H1 (cell line): ENCODE measurements around the gene MYOM1. TPM values are rescaled to one million over a fixed set of nuclear protein-coding genes. Genes with fewer than 3 reads are reported as not detected.

ENCODE experiments used
- CTCF ChIA-PET: fragments of 300-600 bp; sonication (Branson Sonifier 250); formaldehyde crosslinking; loops from one replicate; lab custom pipeline; 2021; ENCODE audit not compliant: partially characterized antibody; lab: Charles Lee
- POLR2A ChIA-PET: fragments of 300-600 bp; sonication (Branson Sonifier 250); formaldehyde crosslinking; loops from one replicate; lab custom pipeline; 2021; ENCODE audit warnings: inconsistent platforms; ENCODE audit not compliant: partially characterized antibody; lab: Charles Lee
- DNase-seq, 2 experiments: peaks; one replicate each; pipeline versions ENCODE4 v3.0.0 to v3.0.0-alpha.2; 2010 to 2022; ENCODE audit warnings: low spot score in 2 of 2, low read depth in 1 of 2, mixed read lengths in 1 of 2
- FAIRE-seq: peaks from 2 replicates; lab custom pipeline; 2011; peaks lifted over from hg19 to GRCh38; lab: Jason Lieb, UNC
- H2AFZ ChIP-seq: 2 replicates; pipeline ENCODE4 v1.8.1; 2012; ENCODE audit warnings: low read length, inconsistent platforms
- H2AK5ac ChIP-seq: 2 replicates; pipeline ENCODE4 v1.6.1; 2013; ENCODE audit warnings: low read depth, low read length
- H2BK120ac ChIP-seq: replicated peaks from 2 replicates; pipeline ENCODE3; 2013; ENCODE audit warnings: low read depth, low read length, inconsistent platforms
- H2BK12ac ChIP-seq: 2 replicates; pipeline ENCODE4 v1.6.1; 2013; ENCODE audit warnings: low read depth, low read length
- H2BK15ac ChIP-seq: 2 replicates; pipeline ENCODE4 v1.6.1; 2013; ENCODE audit warnings: low read length
- H2BK20ac ChIP-seq: 2 replicates; pipeline ENCODE4 v1.6.1; 2013; ENCODE audit warnings: low read length
- H2BK5ac ChIP-seq: 2 replicates; pipeline ENCODE4 v1.6.1; 2013; ENCODE audit warnings: low read depth, low read length
- H3K14ac ChIP-seq: 2 replicates; pipeline ENCODE4 v1.6.1; 2013; ENCODE audit warnings: inconsistent platforms; ENCODE audit not compliant: insufficient read length
- H3K18ac ChIP-seq: 2 replicates; pipeline ENCODE4 v1.6.1; 2013; ENCODE audit warnings: low read length; ENCODE audit errors: extremely low read depth
- H3K23ac ChIP-seq: 2 replicates; pipeline ENCODE4 v1.6.1; 2013; ENCODE audit warnings: inconsistent platforms; ENCODE audit not compliant: insufficient read length
- H3K23me2 ChIP-seq: 2 replicates; pipeline ENCODE4 v1.6.1; 2013; ENCODE audit warnings: low read depth, low read length
- H3K27ac ChIP-seq: 2 replicates; pipeline ENCODE4 v1.6.1; 2011; ENCODE audit warnings: low read depth, low read length, inconsistent platforms
- H3K27me3 ChIP-seq, 4 experiments: replicated peaks in 1 of 4; 1 replicate in 1 of 4; 2 replicates in 3 of 4; pipeline versions ENCODE4 v1.6.1 to v1.8.1; 2011 to 2013; ENCODE audit warnings: low read length in 3 of 4, mild to moderate bottlenecking in 3 of 4, inconsistent platforms in 2 of 4, mixed read lengths in 2 of 4, moderate library complexity in 1 of 4; ENCODE audit not compliant: control insufficient read depth in 3 of 4, insufficient read depth in 3 of 4; ENCODE audit errors: extremely low read depth in 1 of 4
- H3K36me3 ChIP-seq, 4 experiments: 2 replicates each; pipeline versions ENCODE4 v1.6.1 to v1.8.1; 2011 to 2013; ENCODE audit warnings: mild to moderate bottlenecking in 4 of 4, low read length in 3 of 4, moderate library complexity in 2 of 4, control low read depth in 1 of 4, inconsistent platforms in 1 of 4; ENCODE audit not compliant: insufficient read depth in 4 of 4, control insufficient read depth in 2 of 4
- H3K4ac ChIP-seq: replicated peaks from 2 replicates; pipeline ENCODE3; 2013; ENCODE audit warnings: low read length, low read depth, mixed read lengths, inconsistent platforms; ENCODE audit not compliant: insufficient read length
- H3K4me1 ChIP-seq, 4 experiments: replicated peaks in 1 of 4; 1 replicate in 1 of 4; 2 replicates in 3 of 4; pipeline versions ENCODE4 v1.6.1 to v1.8.1; 2011 to 2013; ENCODE audit warnings: low read length in 3 of 4, inconsistent platforms in 2 of 4, mixed read lengths in 1 of 4; ENCODE audit not compliant: insufficient read depth in 4 of 4, control insufficient read depth in 3 of 4
- H3K4me2 ChIP-seq, 2 experiments: 2 replicates each; pipeline versions ENCODE4 v1.6.1 to v1.8.1; 2011 to 2013; ENCODE audit warnings: low read depth in 2 of 2, low read length in 2 of 2, control low read depth in 1 of 2, inconsistent platforms in 1 of 2, mild to moderate bottlenecking in 1 of 2; ENCODE audit not compliant: insufficient read depth in 1 of 2
- H3K4me3 ChIP-seq, 4 experiments: fragments of 200-600, 300-600 bp in 1 of 4; sonication (generic), shearing (Covaris generic), sonication (Bioruptor Twin) in 1 of 4; 2 replicates each; pipeline versions ENCODE4 v1.5.1 to v1.8.1; 2011 to 2016; ENCODE audit warnings: low read length in 4 of 4, low read depth in 3 of 4, control low read depth in 2 of 4, inconsistent platforms in 2 of 4, mild to moderate bottlenecking in 2 of 4, mixed read lengths in 1 of 4, moderate library complexity in 1 of 4; ENCODE audit not compliant: insufficient read depth in 2 of 4; ENCODE audit errors: extremely low read depth in 1 of 4
- H3K56ac ChIP-seq: replicated peaks from 2 replicates; pipeline ENCODE3; 2013; ENCODE audit warnings: low read depth, mild to moderate bottlenecking, mixed read lengths, low read length, inconsistent platforms; ENCODE audit not compliant: insufficient read length
- H3K79me1 ChIP-seq: 2 replicates; pipeline ENCODE4 v1.6.1; 2013; ENCODE audit warnings: low read depth, low read length, control low read depth
- H3K79me2 ChIP-seq, 2 experiments: 2 replicates each; pipeline versions ENCODE4 v1.6.1 to v1.8.1; 2012 to 2013; ENCODE audit warnings: low read length in 2 of 2, mild to moderate bottlenecking in 2 of 2, inconsistent platforms in 1 of 2; ENCODE audit not compliant: insufficient read depth in 2 of 2, control insufficient read depth in 1 of 2
- H3K9ac ChIP-seq, 4 experiments: replicated peaks in 1 of 4; 1 replicate in 1 of 4; 2 replicates in 3 of 4; pipeline versions ENCODE4 v1.6.1 to v1.8.1; 2011 to 2013; ENCODE audit warnings: low read depth in 3 of 4, low read length in 3 of 4, control low read depth in 2 of 4, mild to moderate bottlenecking in 2 of 4, moderate library complexity in 2 of 4, inconsistent platforms in 1 of 4; ENCODE audit errors: extremely low read depth in 1 of 4
- H3K9me3 ChIP-seq, 2 experiments: 2 replicates each; pipeline versions ENCODE4 v1.6.1 to v1.8.1; 2012 to 2013; ENCODE audit warnings: mild to moderate bottlenecking in 2 of 2, moderate library complexity in 2 of 2, control low read depth in 1 of 2, inconsistent platforms in 1 of 2, low read depth in 1 of 2, low read length in 1 of 2, mixed read lengths in 1 of 2; ENCODE audit not compliant: insufficient read depth in 2 of 2
- H4K20me1 ChIP-seq, 2 experiments: replicated peaks in 1 of 2; 2 replicates each; pipeline versions ENCODE3 to v1.8.1; 2011 to 2013; ENCODE audit warnings: inconsistent platforms in 2 of 2, low read length in 2 of 2, mild to moderate bottlenecking in 1 of 2; ENCODE audit not compliant: insufficient read depth in 2 of 2, control insufficient read depth in 1 of 2
- H4K5ac ChIP-seq: 2 replicates; pipeline ENCODE4 v1.6.1; 2013; ENCODE audit warnings: low read length, low read depth, mixed read lengths, inconsistent platforms; ENCODE audit not compliant: insufficient read length
- H4K8ac ChIP-seq: 2 replicates; pipeline ENCODE4 v1.8.0; 2013; ENCODE audit warnings: mild to moderate bottlenecking, moderate library complexity, low read length, inconsistent platforms; ENCODE audit not compliant: insufficient read depth; ENCODE audit errors: extremely low read depth
- H4K91ac ChIP-seq: replicated peaks from 2 replicates; pipeline ENCODE3; 2013; ENCODE audit warnings: low read length, mixed read lengths, inconsistent platforms; ENCODE audit not compliant: insufficient read length
- ATF3 ChIP-seq: IDR thresholded peaks from 2 replicates; pipeline ENCODE4 v1.6.1; 2011; ENCODE audit warnings: low read depth, mild to moderate bottlenecking, low read length; ENCODE audit not compliant: insufficient read depth
- CBX8 ChIP-seq: fragments of 300-800, 300-1000 bp; sonication (generic); IDR thresholded peaks from 2 replicates; pipeline ENCODE4 v1.7.1; 2016; ENCODE audit warnings: low read depth, low read length, borderline replicate concordance
- GTF2F1 ChIP-seq: IDR thresholded peaks from 2 replicates; pipeline ENCODE4 v1.6.1; 2012; ENCODE audit warnings: low read depth, low read length, improper control_type of control experiment, borderline replicate concordance
- HDAC6 ChIP-seq: IDR thresholded peaks from one replicate; pipeline ENCODE4 v1.7.1; 2012; ENCODE audit warnings: low read depth, mild to moderate bottlenecking, inconsistent platforms, low read length, moderate library complexity
- RFX5 ChIP-seq: IDR thresholded peaks from 2 replicates; pipeline ENCODE4 v1.6.1; 2011; ENCODE audit warnings: low read depth, low read length, improper control_type of control experiment, borderline replicate concordance
- RXRA ChIP-seq: IDR thresholded peaks from 2 replicates; pipeline ENCODE4 v1.6.1; 2011; ENCODE audit warnings: low read depth, mild to moderate bottlenecking, low read length, moderate library complexity; ENCODE audit not compliant: insufficient read depth
- SIX5 ChIP-seq: IDR thresholded peaks from 2 replicates; pipeline ENCODE4 v1.6.1; 2011; ENCODE audit warnings: mild to moderate bottlenecking, low read depth, low read length
- TBP ChIP-seq: IDR thresholded peaks from 2 replicates; pipeline ENCODE4 v1.6.1; 2011; ENCODE audit warnings: low read depth, low read length, improper control_type of control experiment
- WGBS, 2 experiments: shearing (Covaris generic) in 1 of 2; methylation state at CpG; one replicate each; pipeline versions ENCODE4 v1.1.6 to v1.1.7; 2013 to 2015; ENCODE audit warnings: low lambda C conversion rate in 2 of 2, mixed read lengths in 2 of 2, inconsistent platforms in 1 of 2, low coverage in 1 of 2, missing lambda C conversion rate in 1 of 2; ENCODE audit not compliant: insufficient replicate concordance in 2 of 2, insufficient coverage in 1 of 2, insufficient read length in 1 of 2; ENCODE audit errors: extremely low coverage in 1 of 2, missing lambda C conversion rate in 1 of 2; 5-methylcytosine and 5-hydroxymethylcytosine counted together
- polyA plus RNA-seq, 7 experiments: library from polyadenylated mRNA; depleted of rRNA in 3 of 7; stranded (reverse) in 5 of 7; unstranded in 2 of 7; fragments of >200 nt in 5 of 7; fragments of 200-250 nt in 2 of 7; gene quantifications; 1 replicate in 5 of 7; 2 replicates in 1 of 7; 4 replicates in 1 of 7; pipeline versions ENCODE4 v1.2.1 to v1.2.3, GENCODE V29; 2011 to 2013; ENCODE audit warnings: missing spikeins in 2 of 7, mixed read lengths in 2 of 7
- total RNA-seq: library from RNA; stranded (reverse); fragmentation: NEBNext Ultra II Directional; extraction: Animal tissue kit (Norgen Biotek cat#: 25700); gene quantifications from 2 replicates; pipeline ENCODE4 v1.2.1, GENCODE V29; 2021

The MYOM1 gene
- total and polyA plus RNA-seq, 2 of the 8 experiments (the other 6 are each of a cell fraction or from before 2014, with no cell fraction given) = 0.06 to 0.32 TPM

DNA sequence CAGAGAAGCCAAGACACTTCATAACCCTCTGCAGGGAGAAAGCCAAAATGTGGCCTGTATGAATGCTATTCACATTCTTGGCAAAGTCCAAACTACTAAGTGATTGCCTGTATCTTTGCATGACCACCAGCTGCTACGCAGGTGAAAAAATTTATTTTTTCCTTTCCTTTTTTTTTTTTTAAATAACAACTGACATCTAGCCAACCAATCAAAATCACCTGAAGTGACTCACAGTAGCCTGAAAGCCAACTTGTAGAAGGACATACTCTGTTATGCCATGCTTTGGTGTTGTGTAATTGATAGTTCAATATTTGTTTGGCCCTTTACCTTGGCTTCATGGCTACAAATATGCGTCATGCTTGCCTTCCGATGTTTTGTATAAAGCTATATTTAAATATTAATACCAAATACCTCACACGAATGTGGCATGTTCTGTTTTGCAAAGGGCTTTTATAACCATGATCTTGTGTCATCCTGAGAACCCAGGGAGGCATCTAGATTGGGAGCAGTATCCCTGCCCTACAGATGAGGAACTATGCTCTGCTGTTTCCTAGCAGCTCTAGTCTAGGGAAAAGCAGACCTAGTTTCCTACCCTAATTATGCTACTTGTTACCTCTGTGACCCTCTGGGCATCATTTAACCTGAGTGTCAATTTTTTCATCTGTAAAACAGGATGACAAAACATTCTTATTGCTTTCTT lies 102.1 kb downstream of the MYOM1 start:
- H3K36me3 ChIP-seq = no peaks in the 10 kb centered on the region
- H3K79me1 ChIP-seq = no peaks in the 10 kb centered on the region
- no peak overlapping the region for H3K4me2 ChIP-seq
- POLR2A ChIA-PET = no interaction called here
- no peak overlapping the region for H3K18ac ChIP-seq
- no peaks in the 10 kb centered on the region for H3K79me2 ChIP-seq
- no peak overlapping the region for H4K5ac ChIP-seq
- H3K4me1 ChIP-seq = peaks cover 0 to 5% (median 2%) of the 10 kb centered on the region in 4 experiments; a peak in 3 of 7 replicates
- 79% methylated on average over 4 of the region's 4 CpGs; no CpG with 5 or more reads in 1 of the 2 experiments for WGBS, 2 experiments
- H3K27ac ChIP-seq = no peak overlapping the region
- no peak overlapping the region for H3K4me3 ChIP-seq
- no peak overlapping the region for H2BK120ac ChIP-seq
- no peaks in the 10 kb centered on the region for H3K27me3 ChIP-seq
- no peak overlapping the region for H2AFZ ChIP-seq
- H4K91ac ChIP-seq = no peak overlapping the region
- no peak overlapping the region for H3K23ac ChIP-seq
- H2AK5ac ChIP-seq = no peak overlapping the region
- FAIRE-seq = no peak
- no peak overlapping the region for H3K4ac ChIP-seq
- no peak overlapping the region for H3K56ac ChIP-seq
- H3K23me2 ChIP-seq = no peaks in the 10 kb centered on the region
- no peak overlapping the region for H4K8ac ChIP-seq
- H2BK12ac ChIP-seq = no peak overlapping the region
- no peak overlapping the region for H3K9ac ChIP-seq
- H2BK5ac ChIP-seq = no peak overlapping the region
- no peak for DNase-seq
- CTCF ChIA-PET = interaction anchor here (0.6 to 3.8 kb wide), 6 partner anchors 11 to 170 kb away, joined by 3 to 17 read pairs (median 8); no protein-coding TSS in a partner anchor
- no peak for TF ChIP-seq TBP
- TF ChIP-seq SIX5 = no peak
- TF ChIP-seq GTF2F1 = no peak
- no peak for TF ChIP-seq HDAC6
- TF ChIP-seq RFX5 = no peak
- no peak for TF ChIP-seq CBX8
- TF ChIP-seq ATF3 = no peak
- no peak for TF ChIP-seq RXRA
- no peak overlapping the region for H3K14ac ChIP-seq
- H3K9me3 ChIP-seq = no peaks in the 10 kb centered on the region
- no peak overlapping the region for H2BK20ac ChIP-seq
- no peak overlapping the region for H2BK15ac ChIP-seq
- H4K20me1 ChIP-seq = no peaks in the 10 kb centered on the region
